ENCODE results near the gene SLC66A1. TPM values are rescaled to one million over a fixed set of nuclear protein-coding genes. Genes with fewer than 3 reads are reported as not detected.

SLC66A1 gene
- total and polyA plus RNA-seq, 3 experiments from 2014 or later, result 5.7 to 10.4 (median 8.6) TPM

GRCh38 chr1:19358710-19359109, 46.6 kb downstream of the SLC66A1 start:
- POLR2A ChIA-PET, result no interaction called here
- Mint-ChIP-seq H3K27me3 (no peaks in the 10 kb centered on the region), H3K36me3 (peaks cover 0 to 70% (median 13%) of the 10 kb centered on the region in 3 donors), H3K27ac (no peak overlapping the region), H3K4me3 (no peak overlapping the region), H3K9me3 (no peaks in the 10 kb centered on the region), H3K4me1 (peaks cover 23 to 47% (median 40%) of the 10 kb centered on the region in 3 donors)
- Histone ChIP-seq H3K27me3 (ENCODE audit: insufficient read depth, low read length, poor library complexity, severe bottlenecking) (no peaks in the 10 kb centered on the region), H3K9me3 (ENCODE audit: low read length) (no peaks in the 10 kb centered on the region), H3K27ac (ENCODE audit: low read depth, low read length) (no peak overlapping the region), H3K4me1 (ENCODE audit: insufficient read depth, low read length) (peaks cover 23% of the 10 kb centered on the region), H3K4me3 (ENCODE audit: low read length) (no peak overlapping the region), H3K36me3 (ENCODE audit: insufficient read depth, low read length) (peaks cover 36% of the 10 kb centered on the region)
- DNase-seq, result no peak
- CTCF ChIA-PET, result no interaction called here

- H3K4me3 Mint-ChIP-seq, result peak overlapping the region in 1 of 7 donors; percentile 23
- CTCF ChIA-PET, result no interaction called here
- no peaks in the 10 kb centered on the region for H3K9me3 Mint-ChIP-seq
- Histone ChIP-seq H3K9me3 (ENCODE audit: low read length) (no peaks in the 10 kb centered on the region), H3K27me3 (ENCODE audit: insufficient read depth, low read length, poor library complexity, severe bottlenecking) (no peaks in the 10 kb centered on the region), H3K27ac (ENCODE audit: low read depth, low read length) (no peak overlapping the region), H3K36me3 (ENCODE audit: insufficient read depth, low read length) (peaks cover 30% of the 10 kb centered on the region), H3K4me3 (ENCODE audit: low read length) (no peak overlapping the region), H3K4me1 (ENCODE audit: insufficient read depth, low read length) (peaks cover 25% of the 10 kb centered on the region)
- POLR2A ChIA-PET, result no interaction called here
- no peaks in the 10 kb centered on the region for H3K27me3 Mint-ChIP-seq
- no peak for DNase-seq
- H3K36me3 Mint-ChIP-seq, result peaks cover 0 to 65% (median 11%) of the 10 kb centered on the region in 3 donors
- peak overlapping the region in 1 of 8 donors; percentile 34 for H3K27ac Mint-ChIP-seq
- peaks cover 24 to 52% (median 42%) of the 10 kb centered on the region in 3 donors for H3K4me1 Mint-ChIP-seq
Measured at GRCh38 chr1:19359357-19359756, 47.2 kb downstream of the SLC66A1 start.

GRCh38 chr1:19360016-19360415, 47.9 kb downstream of the SLC66A1 start:
- H3K27me3 ChIP-seq (ENCODE audit: insufficient read depth, low read length, poor library complexity, severe bottlenecking), result no peaks in the 10 kb centered on the region
- no peak overlapping the region for H3K4me3 ChIP-seq (ENCODE audit: low read length)
- peaks cover 27 to 56% (median 46%) of the 10 kb centered on the region in 3 donors for H3K4me1 Mint-ChIP-seq
- peaks cover 0 to 63% (median 12%) of the 10 kb centered on the region in 3 donors for H3K36me3 Mint-ChIP-seq
- H3K9me3 ChIP-seq (ENCODE audit: low read length), result no peaks in the 10 kb centered on the region
- H3K36me3 ChIP-seq (ENCODE audit: insufficient read depth, low read length), result peaks cover 23% of the 10 kb centered on the region
- H3K27me3 Mint-ChIP-seq, result no peaks in the 10 kb centered on the region
- H3K27ac Mint-ChIP-seq, result peak overlapping the region in 3 of 8 donors; percentile 12 to 41 (median 34)
- no peak for DNase-seq
- peaks cover 25% of the 10 kb centered on the region for H3K4me1 ChIP-seq (ENCODE audit: insufficient read depth, low read length)
- no peaks in the 10 kb centered on the region for H3K9me3 Mint-ChIP-seq
- H3K27ac ChIP-seq (ENCODE audit: low read depth, low read length), result no peak overlapping the region
- CTCF ChIA-PET, result no interaction called here
- H3K4me3 Mint-ChIP-seq, result peak overlapping the region in 1 of 7 donors; percentile 48
- POLR2A ChIA-PET, result interaction anchor here (0.5 kb wide), 1 partner anchor 19 kb away, joined by 3 read pairs; no protein-coding TSS in a partner anchor

GRCh38 chr1:19360432-19360831, 48.3 kb downstream of the SLC66A1 start:
- no peak overlapping the region for H3K4me3 ChIP-seq (ENCODE audit: low read length)
- Mint-ChIP-seq H3K9me3 (no peaks in the 10 kb centered on the region), H3K4me3 (peak overlapping the region in 1 of 7 donors; percentile 48), H3K27me3 (no peaks in the 10 kb centered on the region), H3K36me3 (peaks cover 0 to 63% (median 13%) of the 10 kb centered on the region in 3 donors), H3K27ac (peak overlapping the region in 3 of 8 donors; percentile 12 to 56 (median 38)), H3K4me1 (peaks cover 31 to 59% (median 50%) of the 10 kb centered on the region in 3 donors)
- H3K4me1 ChIP-seq (ENCODE audit: insufficient read depth, low read length), result peaks cover 25% of the 10 kb centered on the region
- DNase-seq, result no peak
- H3K27me3 ChIP-seq (ENCODE audit: insufficient read depth, low read length, poor library complexity, severe bottlenecking), result no peaks in the 10 kb centered on the region
- peaks cover 22% of the 10 kb centered on the region for H3K36me3 ChIP-seq (ENCODE audit: insufficient read depth, low read length)
- no peak overlapping the region for H3K27ac ChIP-seq (ENCODE audit: low read depth, low read length)
- no peaks in the 10 kb centered on the region for H3K9me3 ChIP-seq (ENCODE audit: low read length)
- CTCF ChIA-PET, result no interaction called here
- POLR2A ChIA-PET, result interaction anchor here (0.5 kb wide), 1 partner anchor 19 kb away, joined by 3 read pairs; no protein-coding TSS in a partner anchor

- no peak for DNase-seq
- peaks cover 0 to 62% (median 8%) of the 10 kb centered on the region in 3 donors for H3K36me3 Mint-ChIP-seq
- Histone ChIP-seq H3K4me1 (ENCODE audit: insufficient read depth, low read length) (peaks cover 25% of the 10 kb centered on the region), H3K27me3 (ENCODE audit: insufficient read depth, low read length, poor library complexity, severe bottlenecking) (no peaks in the 10 kb centered on the region), H3K9me3 (ENCODE audit: low read length) (no peaks in the 10 kb centered on the region), H3K27ac (ENCODE audit: low read depth, low read length) (no peak overlapping the region), H3K36me3 (ENCODE audit: insufficient read depth, low read length) (peaks cover 16% of the 10 kb centered on the region), H3K4me3 (ENCODE audit: low read length) (no peak overlapping the region)
- H3K27ac Mint-ChIP-seq, result peak overlapping the region in 5 of 8 donors; percentile 15 to 56 (median 52)
- POLR2A ChIA-PET, result interaction anchor here (0.5 kb wide), 1 partner anchor 18 kb away, joined by 3 read pairs; no protein-coding TSS in a partner anchor
- no peaks in the 10 kb centered on the region for H3K9me3 Mint-ChIP-seq
- H3K27me3 Mint-ChIP-seq, result no peaks in the 10 kb centered on the region
- CTCF ChIA-PET, result no interaction called here
- H3K4me1 Mint-ChIP-seq, result peaks cover 33 to 61% (median 56%) of the 10 kb centered on the region in 3 donors
- H3K4me3 Mint-ChIP-seq, result peak overlapping the region in 1 of 7 donors; percentile 5
Measured at GRCh38 chr1:19360843-19361610, 48.9 kb downstream of the SLC66A1 start.

GRCh38 chr1:19361611-19362147, 49.6 kb downstream of the SLC66A1 start:
- POLR2A ChIA-PET, result no interaction called here
- no peak overlapping the region for H3K4me3 ChIP-seq (ENCODE audit: low read length)
- Mint-ChIP-seq H3K9me3 (no peaks in the 10 kb centered on the region), H3K4me3 (no peak overlapping the region), H3K4me1 (peaks cover 33 to 64% (median 60%) of the 10 kb centered on the region in 3 donors), H3K36me3 (peaks cover 0 to 56% (median 8%) of the 10 kb centered on the region in 3 donors), H3K27ac (peak overlapping the region in 1 of 8 donors; percentile 56), H3K27me3 (no peaks in the 10 kb centered on the region)
- H3K36me3 ChIP-seq (ENCODE audit: insufficient read depth, low read length), result peaks cover 9% of the 10 kb centered on the region
- peaks cover 25% of the 10 kb centered on the region for H3K4me1 ChIP-seq (ENCODE audit: insufficient read depth, low read length)
- H3K9me3 ChIP-seq (ENCODE audit: low read length), result no peaks in the 10 kb centered on the region
- H3K27ac ChIP-seq (ENCODE audit: low read depth, low read length), result no peak overlapping the region
- no peak for DNase-seq
- CTCF ChIA-PET, result no interaction called here
- no peaks in the 10 kb centered on the region for H3K27me3 ChIP-seq (ENCODE audit: insufficient read depth, low read length, poor library complexity, severe bottlenecking)

GRCh38 chr1:19363536-19364152, 51.5 kb downstream of the SLC66A1 start:
- POLR2A ChIA-PET, result no interaction called here
- H3K27ac ChIP-seq (ENCODE audit: low read depth, low read length), result no peak overlapping the region

More at GRCh38 chr1:19363536-19364152, 51.5 kb downstream of the SLC66A1 start:
- no peaks in the 10 kb centered on the region for H3K9me3 Mint-ChIP-seq
- Histone ChIP-seq H3K4me3 (ENCODE audit: low read length) (no peak overlapping the region), H3K27me3 (ENCODE audit: insufficient read depth, low read length, poor library complexity, severe bottlenecking) (no peaks in the 10 kb centered on the region), H3K4me1 (ENCODE audit: insufficient read depth, low read length) (peaks cover 25% of the 10 kb centered on the region), H3K36me3 (ENCODE audit: insufficient read depth, low read length) (no peaks in the 10 kb centered on the region), H3K9me3 (ENCODE audit: low read length) (no peaks in the 10 kb centered on the region)
- CTCF ChIA-PET, result interaction anchor here (1.0 to 1.4 kb wide), 4 partner anchors 9 to 286 kb away, joined by 3 to 5 read pairs (median 4); no protein-coding TSS in a partner anchor
- no peaks in the 10 kb centered on the region for H3K27me3 Mint-ChIP-seq
- DNase-seq, result no peak
- H3K36me3 Mint-ChIP-seq, result peaks cover 0 to 48% (median 4%) of the 10 kb centered on the region in 3 donors
- no peak overlapping the region for H3K4me3 Mint-ChIP-seq
- H3K4me1 Mint-ChIP-seq, result peaks cover 38 to 80% (median 68%) of the 10 kb centered on the region in 3 donors
- peak overlapping the region in 2 of 8 donors; percentile 23 to 52 for H3K27ac Mint-ChIP-seq

Measured in CD8-positive, alpha-beta memory T cell (primary cell).